ENCODE data around the gene RAPGEFL1.
"Not testable (repeated sequence)": the region's sequence is repeated elsewhere in the genome, so short reads cannot be mapped to it uniquely, and the experiment has no call there.

The RAPGEFL1 gene

DNA sequence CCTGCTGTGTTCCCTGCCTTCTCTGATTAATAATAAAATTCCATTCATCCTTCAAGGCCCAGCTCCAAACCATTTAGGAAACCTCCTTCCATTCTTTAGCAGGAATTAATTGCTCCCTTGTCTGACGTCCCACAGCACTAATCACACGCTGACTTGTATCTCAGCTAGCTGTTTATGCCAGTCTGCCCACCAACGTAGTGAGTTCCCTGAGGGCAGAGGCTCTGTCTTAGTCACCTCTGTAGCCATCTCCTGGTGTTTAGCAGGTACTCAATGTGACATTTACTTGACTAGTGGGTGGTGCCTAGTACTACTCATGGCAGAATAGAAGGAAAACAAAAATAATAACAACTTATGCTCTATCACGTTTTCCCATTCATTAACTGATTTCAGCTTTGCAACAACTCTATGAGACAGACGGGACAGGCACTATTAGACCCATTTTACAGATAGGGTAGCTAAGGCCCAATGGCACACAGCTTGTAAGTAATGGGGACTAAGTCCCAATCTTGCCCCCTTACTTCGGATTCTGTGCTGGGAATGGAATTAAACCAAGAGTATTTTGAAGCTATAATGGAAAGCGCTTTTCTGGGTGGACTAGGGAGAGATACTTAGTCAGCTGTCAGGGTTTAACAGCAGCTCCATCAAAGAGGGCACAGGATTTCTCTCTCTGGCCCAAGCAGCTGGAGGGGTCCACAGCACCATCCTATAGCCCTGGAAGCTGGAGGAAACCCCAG is 40.9 kb downstream of the RAPGEFL1 start:
- DNase-seq = no peak

- peak; percentile 88 for DNase-seq
Observed at GRCh38 chr17:40218740-40219593, 41.7 kb downstream of the RAPGEFL1 start, which contains the start of gene WIPF2. Gene WIPF2, plus strand, starts transcription at chr17:40219304. Its CDS starts 37,156 bp downstream, at chr17:40256460.

DNA sequence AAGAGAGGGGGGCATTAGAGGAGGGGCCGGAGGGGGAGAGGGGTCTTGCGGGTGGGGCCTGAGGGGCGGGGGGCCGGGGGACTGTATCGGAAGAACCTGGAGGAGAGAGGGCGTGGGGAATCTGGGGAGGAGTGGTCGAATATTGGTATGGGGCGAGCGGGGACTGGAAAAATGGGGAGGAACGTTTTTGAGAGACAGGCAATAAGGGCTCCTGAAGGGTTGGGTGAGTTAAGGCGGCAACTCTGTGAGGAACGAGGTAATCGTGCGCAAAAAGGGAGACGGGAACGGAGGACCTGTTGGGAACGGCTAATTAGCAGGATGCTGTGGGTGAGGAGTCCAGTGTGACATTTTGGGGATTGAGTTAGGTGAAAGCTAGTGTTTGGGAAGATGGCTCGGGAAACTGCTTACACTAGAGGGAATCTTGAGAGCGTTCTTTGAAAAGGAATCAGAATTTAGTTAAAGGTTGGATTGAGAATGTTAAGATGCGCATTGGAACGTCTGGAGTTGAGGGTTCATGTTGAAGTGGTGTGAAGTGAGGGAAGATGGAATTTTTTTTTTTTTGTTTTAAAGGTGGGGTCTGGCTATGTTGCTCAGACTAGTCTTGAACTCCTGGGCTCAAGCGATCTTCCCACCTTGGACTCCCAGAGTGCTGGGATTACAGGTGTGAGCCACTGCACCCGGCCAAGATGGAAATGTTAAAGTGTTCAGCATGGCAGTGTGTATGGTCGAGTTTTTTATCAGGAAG is 42.5 kb downstream of the RAPGEFL1 start:
- no peak for DNase-seq

GRCh38 chr17:40224718-40225550 is 47.7 kb downstream of the RAPGEFL1 start:
- no peak for DNase-seq

- DNase-seq = not testable (repeated sequence)
Observed at GRCh38 chr17:40229146-40229545, 51.9 kb downstream of the RAPGEFL1 start.

DNA sequence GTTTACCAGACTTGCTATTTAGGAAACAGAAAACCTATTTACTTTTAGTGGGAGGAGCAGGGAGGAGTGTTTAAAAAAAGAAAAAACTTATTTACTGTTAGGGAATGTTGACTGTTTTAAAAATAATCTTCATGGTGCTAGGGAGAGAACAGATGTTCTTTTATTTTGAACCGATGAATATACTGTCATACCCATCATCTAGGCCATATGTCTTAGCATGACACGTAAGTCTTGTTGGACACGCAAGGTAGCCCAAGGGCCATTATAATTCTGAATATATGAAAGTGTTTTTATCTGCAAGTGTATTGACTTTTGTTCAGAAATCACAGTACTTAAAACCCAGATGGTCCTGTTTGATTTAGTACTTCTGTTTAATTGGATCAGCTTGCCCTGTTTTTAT is 53.4 kb downstream of the RAPGEFL1 start:
- no peak for DNase-seq

GRCh38 chr17:40231928-40232327 is 54.7 kb downstream of the RAPGEFL1 start:
- DNase-seq = not testable (repeated sequence)

DNA sequence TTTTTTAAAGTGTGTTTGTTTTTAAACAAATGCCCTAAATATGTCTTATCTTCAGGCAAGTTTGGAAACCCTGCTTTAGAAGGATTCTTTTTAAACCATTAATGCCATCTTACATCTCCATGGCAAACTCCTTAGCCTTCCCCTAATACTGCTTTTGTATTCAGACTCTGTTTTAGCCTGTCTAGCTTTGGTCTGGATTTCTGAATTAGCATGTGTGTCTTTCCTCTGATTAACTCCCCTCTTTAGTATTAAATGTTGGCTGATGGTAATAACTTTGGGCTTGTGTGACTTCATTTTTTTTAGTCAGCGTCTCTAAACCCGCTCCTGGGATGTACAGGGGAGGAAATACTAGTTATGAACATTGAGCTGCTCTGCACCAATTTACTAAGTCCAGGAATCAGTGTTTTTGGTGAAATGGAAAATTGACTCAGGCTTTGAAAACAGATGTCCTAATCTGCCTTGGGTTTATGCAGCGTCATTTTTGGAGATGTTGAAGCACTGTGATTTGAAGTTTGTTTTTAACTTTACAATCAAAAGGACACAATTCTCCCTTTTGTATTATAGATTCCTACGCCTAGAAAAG is 64.1 kb downstream of the RAPGEFL1 start:
- no peak for DNase-seq

DNA sequence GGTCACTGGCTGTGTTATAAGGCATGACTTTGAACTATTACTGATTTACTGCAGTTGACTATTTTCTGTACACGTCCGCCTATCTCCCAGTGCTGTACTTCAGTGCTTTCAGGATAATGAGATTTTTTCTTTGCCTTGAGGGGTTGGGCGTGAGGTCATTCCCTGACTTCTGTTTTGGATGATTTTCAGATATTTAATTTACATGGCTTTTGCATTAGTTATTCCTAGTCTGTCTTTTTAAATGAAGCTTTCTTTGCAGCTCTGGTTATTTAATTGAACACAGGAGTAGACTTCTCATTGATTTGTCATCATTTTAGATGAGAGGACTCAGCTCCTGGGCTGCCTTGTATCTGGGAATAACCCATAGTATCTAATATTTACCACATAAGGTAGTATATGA is 65.5 kb downstream of the RAPGEFL1 start:
- DNase-seq = no peak

DNA sequence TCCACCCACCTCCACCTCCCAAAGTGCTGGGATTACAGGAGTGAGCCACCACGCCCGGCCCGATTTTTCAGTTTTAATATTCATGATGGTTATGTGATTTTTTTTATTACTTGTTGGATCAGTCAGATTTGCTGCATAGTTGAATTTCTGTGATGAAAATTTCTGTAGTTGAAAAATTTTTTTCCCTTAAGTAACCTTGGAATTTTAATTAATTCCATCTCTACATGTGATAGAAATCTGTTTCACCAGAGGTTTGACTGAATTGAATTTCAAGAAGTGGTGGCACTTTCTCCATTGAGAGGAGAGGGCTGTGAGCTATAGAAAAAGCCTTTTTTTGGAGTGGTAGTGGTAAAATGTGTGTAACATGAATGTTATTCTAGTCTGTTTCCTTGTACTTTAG is 66.5 kb downstream of the RAPGEFL1 start:
- DNase-seq = no peak

DNA sequence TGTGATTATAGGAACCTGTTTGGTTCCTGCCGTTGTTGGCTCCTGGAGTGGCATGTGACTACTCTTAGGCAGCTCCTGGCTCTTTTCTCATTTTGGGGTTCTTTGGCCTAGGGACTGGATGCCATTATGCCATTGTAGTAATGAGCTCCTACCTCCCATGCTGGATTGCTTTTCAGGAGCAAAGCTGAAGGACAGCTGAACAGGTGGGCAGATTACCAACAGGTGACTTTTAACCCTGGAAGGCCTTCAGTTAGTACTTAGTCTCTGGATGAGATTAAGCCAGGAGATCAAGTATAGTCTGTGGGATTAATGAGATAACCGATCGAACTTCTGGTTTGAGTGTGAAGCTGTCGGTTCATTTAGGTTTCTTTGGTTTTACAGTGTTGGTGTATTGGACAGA is 67.0 kb downstream of the RAPGEFL1 start:
- DNase-seq = no peak
